ENCODE data around the gene CENPU.

The CENPU gene

DNA sequence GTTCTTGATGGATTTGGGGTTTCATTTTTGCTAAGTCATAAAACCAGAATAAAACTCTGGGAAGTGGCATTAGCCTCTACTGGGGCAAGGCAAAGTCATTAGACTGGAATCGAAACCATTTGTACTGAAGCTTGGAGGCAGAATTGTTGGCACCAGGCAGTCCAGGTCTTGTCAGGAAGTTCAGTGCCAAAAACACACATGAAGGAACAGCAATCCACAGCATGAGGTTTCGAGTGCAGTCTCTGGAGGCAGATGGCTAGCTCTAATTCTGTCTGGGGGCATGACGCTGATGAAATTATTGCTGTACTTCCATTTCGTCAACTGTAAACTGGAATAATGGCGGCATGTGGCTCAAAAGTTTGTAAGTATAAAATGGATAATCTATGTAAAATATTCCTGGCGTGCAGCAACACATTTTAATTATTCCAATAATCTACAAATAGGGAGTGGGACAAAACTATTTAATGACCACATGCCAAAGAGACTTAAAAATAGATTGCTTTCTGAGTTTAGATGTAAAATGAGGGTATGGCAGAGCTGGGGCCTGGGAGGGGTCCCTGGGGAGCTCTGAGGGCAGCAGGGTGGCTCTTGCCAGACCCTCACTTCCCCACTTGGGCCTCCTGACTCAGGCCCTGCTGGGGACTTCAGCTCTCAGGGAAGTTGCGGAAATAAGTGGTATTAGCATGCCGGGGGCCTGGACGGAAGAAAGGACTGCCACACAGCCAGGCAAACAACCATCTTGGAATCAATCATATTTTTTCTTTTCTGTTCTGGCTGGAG lies 18.8 kb upstream of the CENPU start:
- Histone ChIP-seq H3K9me3 (ENCODE audit: control insufficient read depth, low read length) (no peaks in the 10 kb centered on the region), H3K36me3 (ENCODE audit: control insufficient read depth, insufficient read depth, low read length) (no peaks in the 10 kb centered on the region), H3K27ac (no peak overlapping the region), H3K4me1 (no peaks in the 10 kb centered on the region), H3K4me2 (ENCODE audit: low read length) (no peak overlapping the region), H3K9ac (no peak overlapping the region), H3K4me3 (ENCODE audit: low read depth, low read length) (no peak overlapping the region), H3K79me2 (no peaks in the 10 kb centered on the region), H2AFZ (no peak overlapping the region), H3K27me3 (ENCODE audit: control insufficient read depth, insufficient read depth, low read length) (no peaks in the 10 kb centered on the region)
- TF ChIP-seq, protein P1, sequence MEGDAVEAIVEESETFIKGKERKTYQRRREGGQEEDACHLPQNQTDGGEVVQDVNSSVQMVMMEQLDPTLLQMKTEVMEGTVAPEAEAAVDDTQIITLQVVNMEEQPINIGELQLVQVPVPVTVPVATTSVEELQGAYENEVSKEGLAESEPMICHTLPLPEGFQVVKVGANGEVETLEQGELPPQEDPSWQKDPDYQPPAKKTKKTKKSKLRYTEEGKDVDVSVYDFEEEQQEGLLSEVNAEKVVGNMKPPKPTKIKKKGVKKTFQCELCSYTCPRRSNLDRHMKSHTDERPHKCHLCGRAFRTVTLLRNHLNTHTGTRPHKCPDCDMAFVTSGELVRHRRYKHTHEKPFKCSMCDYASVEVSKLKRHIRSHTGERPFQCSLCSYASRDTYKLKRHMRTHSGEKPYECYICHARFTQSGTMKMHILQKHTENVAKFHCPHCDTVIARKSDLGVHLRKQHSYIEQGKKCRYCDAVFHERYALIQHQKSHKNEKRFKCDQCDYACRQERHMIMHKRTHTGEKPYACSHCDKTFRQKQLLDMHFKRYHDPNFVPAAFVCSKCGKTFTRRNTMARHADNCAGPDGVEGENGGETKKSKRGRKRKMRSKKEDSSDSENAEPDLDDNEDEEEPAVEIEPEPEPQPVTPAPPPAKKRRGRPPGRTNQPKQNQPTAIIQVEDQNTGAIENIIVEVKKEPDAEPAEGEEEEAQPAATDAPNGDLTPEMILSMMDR (IDR thresholded peaks at IDR 0.05), result no peak

DNA sequence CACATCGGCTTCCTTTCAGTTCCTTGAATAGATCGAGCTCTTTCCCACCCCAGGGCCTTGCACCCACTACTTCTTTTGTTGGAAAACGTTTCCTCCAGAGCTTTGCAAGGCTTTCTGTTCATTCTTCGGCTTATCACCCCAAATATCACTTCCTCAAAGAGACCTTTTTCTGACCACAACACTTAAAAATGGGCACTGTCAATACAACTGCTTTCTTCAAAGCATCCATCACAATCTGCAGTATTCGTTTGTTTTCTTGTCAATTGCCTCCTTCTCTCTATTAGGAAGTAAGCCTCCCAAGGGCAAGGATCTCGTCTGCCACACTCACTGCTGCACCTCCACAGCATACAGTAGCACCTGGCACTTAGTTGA lies 17.7 kb upstream of the CENPU start:
- no peaks in the 10 kb centered on the region for H3K27me3 ChIP-seq (ENCODE audit: control insufficient read depth, insufficient read depth, low read length)
- TF ChIP-seq, protein P1 (IDR thresholded peaks at IDR 0.05), result no peak
- no peak overlapping the region for H3K4me3 ChIP-seq (ENCODE audit: low read depth, low read length)
- no peak overlapping the region for H3K27ac ChIP-seq
- no peak overlapping the region for H3K4me2 ChIP-seq (ENCODE audit: low read length)
- no peak overlapping the region for H2AFZ ChIP-seq
- H3K9ac ChIP-seq, result no peak overlapping the region
- H3K4me1 ChIP-seq, result peaks cover 11% of the 10 kb centered on the region
- H3K9me3 ChIP-seq (ENCODE audit: control insufficient read depth, low read length), result no peaks in the 10 kb centered on the region
- no peaks in the 10 kb centered on the region for H3K79me2 ChIP-seq
- no peaks in the 10 kb centered on the region for H3K36me3 ChIP-seq (ENCODE audit: control insufficient read depth, insufficient read depth, low read length)

DNA sequence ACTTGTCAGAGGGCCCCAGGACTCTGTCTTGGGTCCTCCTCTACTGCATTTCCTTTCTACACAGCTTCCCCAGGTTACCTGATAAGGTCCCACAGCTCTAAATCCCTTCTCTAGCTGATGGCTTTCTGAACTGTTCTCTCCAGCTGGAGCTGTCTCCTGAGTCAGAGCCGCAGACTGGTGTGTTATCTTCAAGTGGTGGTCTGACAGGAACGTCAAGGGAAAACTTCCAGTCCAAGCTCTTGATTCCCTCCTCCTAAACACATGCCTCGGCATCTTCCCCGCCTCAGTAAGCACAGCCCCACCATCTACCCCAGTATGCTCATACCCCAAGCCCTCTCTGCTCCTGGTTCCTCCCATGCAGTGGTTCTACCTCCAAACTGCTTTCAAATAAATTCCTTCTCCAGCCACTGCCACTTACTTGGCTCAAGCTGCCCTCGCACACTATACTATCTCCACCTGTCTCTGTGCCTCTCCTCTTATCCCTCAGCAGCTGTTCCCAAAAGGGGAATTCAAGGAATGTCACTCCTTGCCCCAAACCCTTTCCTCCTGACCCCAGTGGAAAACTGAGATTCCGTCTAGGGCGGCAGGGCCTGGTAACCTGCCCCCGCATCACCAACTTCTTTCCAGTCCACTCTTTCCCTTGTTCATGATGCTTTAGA lies 17.2 kb upstream of the CENPU start:
- no peak overlapping the region for H3K4me2 ChIP-seq (ENCODE audit: low read length)
- H3K4me3 ChIP-seq (ENCODE audit: low read depth, low read length), result no peak overlapping the region
- no peak overlapping the region for H3K9ac ChIP-seq
- no peaks in the 10 kb centered on the region for H3K36me3 ChIP-seq (ENCODE audit: control insufficient read depth, insufficient read depth, low read length)
- TF ChIP-seq, protein P1 (IDR thresholded peaks at IDR 0.05), result no peak
- no peak overlapping the region for H2AFZ ChIP-seq
- no peak overlapping the region for H3K27ac ChIP-seq
- H3K79me2 ChIP-seq, result no peaks in the 10 kb centered on the region
- no peaks in the 10 kb centered on the region for H3K27me3 ChIP-seq (ENCODE audit: control insufficient read depth, insufficient read depth, low read length)
- H3K4me1 ChIP-seq, result peaks cover 14% of the 10 kb centered on the region
- no peaks in the 10 kb centered on the region for H3K9me3 ChIP-seq (ENCODE audit: control insufficient read depth, low read length)

- Histone ChIP-seq H2AFZ (no peak overlapping the region), H3K36me3 (ENCODE audit: control insufficient read depth, insufficient read depth, low read length) (no peaks in the 10 kb centered on the region), H3K27ac (no peak overlapping the region), H3K27me3 (ENCODE audit: control insufficient read depth, insufficient read depth, low read length) (no peaks in the 10 kb centered on the region), H3K9me3 (ENCODE audit: control insufficient read depth, low read length) (no peaks in the 10 kb centered on the region), H3K4me1 (peaks cover 19% of the 10 kb centered on the region), H3K9ac (no peak overlapping the region), H3K79me2 (no peaks in the 10 kb centered on the region), H3K4me3 (ENCODE audit: low read depth, low read length) (no peak overlapping the region), H3K4me2 (ENCODE audit: low read length) (no peak overlapping the region)
- TF ChIP-seq, protein P1 (IDR thresholded peaks at IDR 0.05), result no peak
These were observed 14.4 kb upstream of the CENPU start for GRCh38 chr4:184748251-184748652.

Data from parathyroid adenoma (tissue), 2 donors.